Mammary epithelial cell (primary cell): ENCODE results near the gene RNFT1.

ENCODE experiments used
- CTCF ChIP-seq, 2 donors: IDR thresholded peaks in 1 of 2; conservative IDR thresholded peaks in 1 of 2; 2 replicates each; pipeline ENCODE4 v1.5.1; 2011 to 2012; ENCODE audit warnings: inconsistent platforms in 2 of 2, low read length in 2 of 2, mild to moderate bottlenecking in 2 of 2, control low read depth in 1 of 2, low read depth in 1 of 2; ENCODE audit not compliant: insufficient read depth in 1 of 2; ENCODE audit errors: extremely low read depth in 1 of 2
- EZH2 ChIP-seq: IDR thresholded peaks from 2 replicates; pipeline ENCODE4 v1.6.1; 2012; ENCODE audit warnings: low read length, inconsistent platforms, borderline replicate concordance

GRCh38 chr17:59962739-59963318, 1.7 kb downstream of the RNFT1 start:
- TF ChIP-seq CTCF (conservative IDR thresholded peaks at IDR 0.05 in 1 of 2, IDR thresholded peaks at IDR 0.05 in 1 of 2; ENCODE audit: extremely low read depth in 1 of 2, insufficient read depth in 1 of 2, low read depth in 1 of 2, low read length in 2 of 2) (no peak), EZH2 (no peak)
